Osteoblast (primary cell): ENCODE results near the gene SMAD4. TPM values are rescaled to one million over a fixed set of nuclear protein-coding genes. Genes with fewer than 3 reads are reported as not detected.
"Not testable (repeated sequence)": the region's sequence is repeated elsewhere in the genome, so short reads cannot be mapped to it uniquely, and the experiment has no call there.

Experiments
- DNase-seq: peaks from one replicate; pipeline ENCODE4 v3.0.0; 2011; ENCODE audit warnings: low spot score, mixed read lengths; ENCODE audit not compliant: insufficient read length; ENCODE audit errors: missing footprints
- H2AFZ ChIP-seq: 2 replicates; pipeline ENCODE4 v1.6.0; 2011; ENCODE audit warnings: mild to moderate bottlenecking, low read length
- H3K27ac ChIP-seq: 2 replicates; pipeline ENCODE4 v1.5.1; 2011; ENCODE audit warnings: mild to moderate bottlenecking, low read depth, low read length, moderate library complexity
- H3K27me3 ChIP-seq: 2 replicates; pipeline ENCODE4 v1.6.0; 2012; ENCODE audit warnings: mild to moderate bottlenecking, control low read depth, inconsistent platforms, low read length, moderate library complexity; ENCODE audit not compliant: insufficient read depth
- H3K36me3 ChIP-seq: 2 replicates; pipeline ENCODE4 v1.5.1; 2011; ENCODE audit warnings: mild to moderate bottlenecking, low read length, control low read depth, moderate library complexity; ENCODE audit not compliant: insufficient read depth
- H3K4me1 ChIP-seq: 2 replicates; pipeline ENCODE4 v1.5.1; 2011; ENCODE audit warnings: mild to moderate bottlenecking, low read length, control low read depth, moderate library complexity; ENCODE audit not compliant: insufficient read depth
- H3K4me2 ChIP-seq: 2 replicates; pipeline ENCODE4 v1.6.0; 2011; ENCODE audit warnings: mild to moderate bottlenecking, low read length; ENCODE audit not compliant: insufficient read depth
- H3K4me3 ChIP-seq: fragments of 200-600 bp; sonication (generic); 3 replicates; pipeline ENCODE4 v1.5.1; 2012; ENCODE audit warnings: mild to moderate bottlenecking, low read length, inconsistent platforms; ENCODE audit not compliant: insufficient read depth
- H3K79me2 ChIP-seq: 2 replicates; pipeline ENCODE4 v1.6.0; 2012; ENCODE audit warnings: mild to moderate bottlenecking, low read length, control low read depth, inconsistent platforms; ENCODE audit not compliant: insufficient read depth
- H3K9me3 ChIP-seq: 2 replicates; pipeline ENCODE4 v1.5.1; 2011; ENCODE audit warnings: low read depth, low read length, control low read depth
- H4K20me1 ChIP-seq: 2 replicates; pipeline ENCODE4 v1.6.0; 2012; ENCODE audit warnings: mild to moderate bottlenecking, low read length, control low read depth; ENCODE audit not compliant: insufficient read depth
- total RNA-seq: library from RNA; depleted of rRNA; stranded (reverse); fragments of >200 nt; gene quantifications from 2 replicates; pipeline ENCODE4 v1.2.3, GENCODE V29; 2012
- TF ChIP-seq, protein P1 (sequence below): IDR thresholded peaks from 2 replicates; pipeline ENCODE4 v1.5.1; 2011; ENCODE audit warnings: mild to moderate bottlenecking, low read depth, low read length, moderate library complexity; ENCODE audit errors: extremely low read depth

SMAD4 gene
- total RNA-seq, 1 donor: 121 TPM

DNA sequence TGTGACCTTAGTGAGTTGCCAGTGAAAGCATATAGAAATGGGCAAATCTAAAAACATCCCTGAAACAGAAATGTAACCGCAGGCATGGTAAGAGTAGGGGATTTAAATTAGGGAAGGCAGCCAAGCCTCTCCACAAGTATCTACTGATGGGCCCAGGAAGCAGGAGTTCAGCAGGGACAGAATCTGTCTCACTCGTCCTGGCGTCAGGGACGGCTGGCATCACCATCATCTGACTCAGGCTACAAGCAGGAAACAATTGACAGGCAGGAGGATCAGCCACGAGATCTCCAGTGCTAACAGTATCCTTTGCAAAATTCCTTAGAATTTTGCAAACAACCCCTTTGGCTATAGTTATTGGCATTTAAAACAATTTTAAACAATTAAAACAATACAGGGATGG is 61.3 kb downstream of the SMAD4 start:
- H3K27me3 ChIP-seq: no peaks in the 10 kb centered on the region
- H3K4me2 ChIP-seq: no peak overlapping the region
- H3K4me1 ChIP-seq: no peaks in the 10 kb centered on the region
- DNase-seq: no peak
- no peaks in the 10 kb centered on the region for H3K79me2 ChIP-seq
- no peak overlapping the region for H3K4me3 ChIP-seq
- TF ChIP-seq, protein P1, sequence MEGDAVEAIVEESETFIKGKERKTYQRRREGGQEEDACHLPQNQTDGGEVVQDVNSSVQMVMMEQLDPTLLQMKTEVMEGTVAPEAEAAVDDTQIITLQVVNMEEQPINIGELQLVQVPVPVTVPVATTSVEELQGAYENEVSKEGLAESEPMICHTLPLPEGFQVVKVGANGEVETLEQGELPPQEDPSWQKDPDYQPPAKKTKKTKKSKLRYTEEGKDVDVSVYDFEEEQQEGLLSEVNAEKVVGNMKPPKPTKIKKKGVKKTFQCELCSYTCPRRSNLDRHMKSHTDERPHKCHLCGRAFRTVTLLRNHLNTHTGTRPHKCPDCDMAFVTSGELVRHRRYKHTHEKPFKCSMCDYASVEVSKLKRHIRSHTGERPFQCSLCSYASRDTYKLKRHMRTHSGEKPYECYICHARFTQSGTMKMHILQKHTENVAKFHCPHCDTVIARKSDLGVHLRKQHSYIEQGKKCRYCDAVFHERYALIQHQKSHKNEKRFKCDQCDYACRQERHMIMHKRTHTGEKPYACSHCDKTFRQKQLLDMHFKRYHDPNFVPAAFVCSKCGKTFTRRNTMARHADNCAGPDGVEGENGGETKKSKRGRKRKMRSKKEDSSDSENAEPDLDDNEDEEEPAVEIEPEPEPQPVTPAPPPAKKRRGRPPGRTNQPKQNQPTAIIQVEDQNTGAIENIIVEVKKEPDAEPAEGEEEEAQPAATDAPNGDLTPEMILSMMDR: no peak
- no peaks in the 10 kb centered on the region for H4K20me1 ChIP-seq
- H2AFZ ChIP-seq: no peak overlapping the region
- H3K36me3 ChIP-seq: no peaks in the 10 kb centered on the region
- no peaks in the 10 kb centered on the region for H3K9me3 ChIP-seq
- H3K27ac ChIP-seq: no peak overlapping the region

DNA sequence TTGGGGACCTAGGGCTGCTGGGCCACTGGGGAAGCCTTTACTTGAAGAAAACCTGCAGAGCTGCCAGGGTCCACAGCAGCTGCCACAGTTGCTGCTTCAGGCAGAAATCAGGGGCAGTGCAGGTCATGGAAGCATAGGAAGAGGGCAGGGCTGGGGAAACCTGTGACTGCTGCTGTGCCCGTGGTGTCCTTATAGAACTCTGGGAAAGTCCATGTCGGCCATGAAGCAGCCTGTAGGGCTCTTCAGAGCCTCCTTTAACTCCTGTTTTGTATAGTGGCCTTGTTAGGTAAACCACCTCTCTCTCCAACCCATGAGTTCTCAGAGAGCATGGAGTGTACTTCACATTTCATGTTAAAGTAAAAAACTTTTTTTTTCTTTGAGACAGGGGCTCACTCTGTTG is 62.1 kb downstream of the SMAD4 start:
- Histone ChIP-seq H3K27ac (no peak overlapping the region), H3K4me3 (no peak overlapping the region), H3K27me3 (no peaks in the 10 kb centered on the region), H3K9me3 (no peaks in the 10 kb centered on the region), H4K20me1 (no peaks in the 10 kb centered on the region), H3K79me2 (no peaks in the 10 kb centered on the region), H2AFZ (no peak overlapping the region), H3K4me1 (no peaks in the 10 kb centered on the region), H3K4me2 (no peak overlapping the region), H3K36me3 (no peaks in the 10 kb centered on the region)
- TF ChIP-seq, protein P1: no peak
- no peak for DNase-seq

DNA sequence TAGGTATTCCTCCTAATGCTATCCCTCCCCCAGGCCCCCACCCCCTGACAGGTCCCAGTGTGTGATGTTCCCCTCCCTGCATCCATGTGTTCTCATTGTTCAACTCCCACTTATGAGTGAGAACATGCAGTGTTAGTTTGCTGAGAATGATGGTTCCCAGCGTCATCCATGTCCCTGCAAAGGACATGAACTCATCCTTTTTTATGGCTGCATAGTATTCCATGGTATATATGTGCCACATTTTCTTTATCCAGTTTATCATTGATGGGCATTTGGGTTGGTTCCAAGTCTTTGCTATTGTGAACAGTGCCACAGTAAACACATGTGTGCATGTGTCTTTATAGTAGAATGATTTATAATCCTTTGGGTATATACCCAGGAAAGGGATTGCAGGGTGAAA is 63.0 kb downstream of the SMAD4 start:
- not testable (repeated sequence) for H3K27ac ChIP-seq, H3K36me3 ChIP-seq, H3K4me3 ChIP-seq, H4K20me1 ChIP-seq, DNase-seq, H3K79me2 ChIP-seq, H3K4me1 ChIP-seq, H2AFZ ChIP-seq, H3K4me2 ChIP-seq, H3K27me3 ChIP-seq, H3K9me3 ChIP-seq

DNA sequence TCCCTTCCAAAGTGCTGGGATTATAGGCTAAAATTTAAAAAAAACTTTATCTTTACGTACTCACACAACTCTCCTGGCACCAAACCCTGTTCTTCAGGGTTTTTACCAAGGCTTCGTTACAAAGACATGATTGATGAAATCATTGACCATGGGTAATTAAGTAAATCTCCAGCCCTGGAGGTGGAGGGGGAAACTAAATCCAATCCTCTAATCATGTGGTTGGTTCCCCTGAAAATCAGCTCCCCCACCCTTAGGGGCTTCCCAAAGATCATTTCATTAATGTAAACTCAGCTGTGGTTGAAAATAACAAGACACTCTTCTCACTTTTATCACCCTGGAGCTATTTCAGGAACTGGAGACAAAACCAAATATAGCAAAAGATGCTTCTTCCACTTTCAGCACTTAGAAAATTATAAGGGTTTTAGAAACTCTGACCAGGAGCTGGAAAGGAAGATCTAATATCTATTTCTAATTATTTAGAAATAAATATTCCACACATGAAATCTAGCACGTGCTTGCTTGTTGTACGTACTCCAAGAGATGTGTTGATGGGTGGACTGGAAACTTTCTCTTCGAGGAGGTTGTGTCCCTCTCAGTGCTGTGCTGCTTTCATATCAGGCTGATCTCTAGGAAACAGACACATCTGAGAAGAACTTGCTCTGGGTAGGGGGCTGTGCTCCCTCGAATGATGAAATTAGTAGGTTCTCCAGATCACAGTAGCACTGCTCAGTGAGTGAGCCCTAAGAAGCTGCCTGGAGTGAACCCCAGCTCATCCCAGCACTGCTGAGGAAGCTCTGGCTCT is 67.2 kb downstream of the SMAD4 start:
- Histone ChIP-seq H3K9me3 (no peaks in the 10 kb centered on the region), H3K36me3 (no peaks in the 10 kb centered on the region), H3K4me1 (no peaks in the 10 kb centered on the region), H3K27ac (no peak overlapping the region), H3K4me2 (no peak overlapping the region), H3K27me3 (no peaks in the 10 kb centered on the region), H3K79me2 (no peaks in the 10 kb centered on the region), H3K4me3 (no peak overlapping the region), H2AFZ (no peak overlapping the region), H4K20me1 (no peaks in the 10 kb centered on the region)
- TF ChIP-seq, protein P1: no peak
- no peak for DNase-seq
